GM18502 (cell line): ENCODE results near the gene C16orf74.

Experiments
- ATAC-seq: cut with Tn5 transposase; IDR thresholded peaks from one replicate; pipeline ENCODE4 v1.9.1; 2021; ENCODE audit warnings: mild to moderate bottlenecking; ENCODE audit not compliant: unreplicated experiment, poor library complexity

C16orf74 gene

GRCh38 chr16:85751698-85752501 lies 1.0 kb upstream of the C16orf74 start:
- no peak for ATAC-seq

DNA sequence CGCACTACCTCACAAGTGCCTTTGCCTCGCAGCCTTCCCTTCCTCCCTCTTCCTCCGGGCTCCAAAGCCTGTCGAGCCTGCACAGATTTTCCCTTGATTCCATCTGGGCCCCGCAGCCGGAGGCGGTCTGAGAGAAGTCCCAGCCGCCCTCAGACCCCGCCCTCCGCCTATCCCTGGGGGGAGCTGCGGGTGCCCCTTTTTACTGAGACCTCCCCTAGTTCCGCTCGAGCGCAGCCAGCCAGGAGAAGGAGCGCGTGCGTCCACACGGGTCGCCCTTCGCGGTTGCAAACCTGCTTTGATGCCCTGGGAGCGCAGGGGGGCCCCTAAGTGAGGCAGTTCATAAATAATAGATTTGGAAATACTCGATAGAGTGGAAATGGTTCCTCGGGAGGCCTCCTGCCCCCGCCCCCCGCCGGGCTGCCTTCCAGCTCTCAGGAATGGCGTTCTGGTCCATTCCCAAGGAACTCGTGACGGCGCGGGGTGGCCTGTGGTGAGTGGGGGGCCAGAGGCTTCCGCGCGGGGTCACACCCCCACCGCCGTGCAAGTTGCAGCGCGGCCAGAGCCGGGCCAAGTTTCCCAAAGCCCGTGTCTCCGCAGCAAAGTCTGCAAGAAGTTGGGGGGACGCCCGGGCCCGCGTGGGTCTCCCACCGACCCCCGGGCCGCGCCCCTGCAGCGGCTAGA lies 610 bp downstream of the C16orf74 start:
- ATAC-seq: peak; percentile 37

GRCh38 chr16:85749771-85750145 lies 1.1 kb downstream of the C16orf74 start:
- ATAC-seq: no peak

DNA sequence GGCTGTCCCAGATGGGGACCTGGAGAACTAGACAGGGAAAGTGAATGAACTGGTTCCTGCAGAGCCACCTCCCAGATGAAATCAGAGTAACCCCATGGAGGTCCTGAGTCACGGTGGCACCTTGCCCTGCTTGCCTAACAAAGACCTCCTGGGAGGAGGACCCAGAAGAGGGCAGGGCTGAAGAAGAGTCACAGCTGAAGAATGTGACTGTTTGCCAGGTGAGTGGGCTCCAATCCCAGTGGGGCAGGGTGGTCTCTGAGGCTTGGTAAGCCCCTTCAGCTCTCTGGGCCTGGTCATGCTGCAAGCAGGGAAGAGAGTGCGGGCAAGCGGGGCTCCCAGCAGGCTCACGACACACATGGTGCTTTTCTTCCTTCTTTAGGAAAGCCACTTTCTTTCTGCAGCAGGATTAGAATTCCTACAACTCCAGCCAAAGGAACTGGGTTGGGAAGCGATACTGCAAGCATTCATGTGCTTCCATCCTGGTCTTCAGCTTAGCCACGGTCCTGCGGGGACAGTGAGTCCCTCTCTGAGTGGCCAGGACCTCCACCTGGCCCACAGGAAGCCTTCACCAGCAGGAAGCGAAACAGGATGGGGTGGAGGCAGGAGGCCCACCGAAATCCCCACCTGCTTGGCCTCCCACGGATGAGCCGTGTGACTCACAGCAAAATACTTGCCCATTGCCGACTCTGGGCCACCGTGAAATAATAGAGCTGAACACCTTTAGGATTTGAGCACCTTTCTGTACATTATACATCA lies 4.3 kb downstream of the C16orf74 start:
- no peak for ATAC-seq

DNA sequence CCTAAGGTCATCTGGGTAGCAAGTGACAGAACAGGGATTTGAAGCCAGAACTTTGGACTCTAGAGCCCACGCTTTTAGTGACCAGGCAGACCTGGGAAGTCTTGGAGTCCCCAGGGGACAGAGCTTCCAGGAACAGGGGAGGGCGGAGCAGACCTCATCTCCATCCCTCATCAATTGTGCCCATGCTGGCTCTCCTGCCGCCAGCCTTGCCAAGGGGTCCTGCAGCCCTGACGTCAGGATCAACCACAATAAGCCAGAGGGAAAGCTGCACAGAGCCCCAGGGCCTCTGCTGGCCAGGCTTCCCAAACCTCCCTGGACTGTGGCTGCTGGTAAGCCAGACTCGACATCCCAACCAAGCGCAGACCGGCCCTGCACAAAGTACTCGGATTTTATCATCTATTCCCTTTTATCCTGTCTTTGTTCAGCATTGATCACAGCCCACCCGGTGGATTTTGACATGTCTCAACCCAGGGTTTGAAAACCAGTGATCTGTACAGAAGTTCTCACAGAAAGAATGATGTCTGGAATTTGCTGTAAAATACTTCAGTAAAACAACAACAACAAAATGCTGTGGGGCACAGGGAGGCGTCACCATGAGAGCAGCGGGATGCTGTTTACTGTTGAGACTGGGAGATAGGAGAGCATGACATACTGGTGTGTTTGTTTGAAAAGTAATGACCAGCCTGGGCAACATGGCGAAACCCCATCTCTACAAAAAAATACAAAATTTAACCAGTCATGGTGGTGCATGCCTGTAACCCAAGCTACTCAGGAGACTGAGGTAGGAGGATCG lies 11.8 kb downstream of the C16orf74 start:
- ATAC-seq: no peak

- no peak for ATAC-seq
Measured at GRCh38 chr16:85736921-85737320, 14.0 kb downstream of the C16orf74 start.

- ATAC-seq: no peak
Measured at GRCh38 chr16:85735946-85736345, 14.9 kb downstream of the C16orf74 start.

DNA sequence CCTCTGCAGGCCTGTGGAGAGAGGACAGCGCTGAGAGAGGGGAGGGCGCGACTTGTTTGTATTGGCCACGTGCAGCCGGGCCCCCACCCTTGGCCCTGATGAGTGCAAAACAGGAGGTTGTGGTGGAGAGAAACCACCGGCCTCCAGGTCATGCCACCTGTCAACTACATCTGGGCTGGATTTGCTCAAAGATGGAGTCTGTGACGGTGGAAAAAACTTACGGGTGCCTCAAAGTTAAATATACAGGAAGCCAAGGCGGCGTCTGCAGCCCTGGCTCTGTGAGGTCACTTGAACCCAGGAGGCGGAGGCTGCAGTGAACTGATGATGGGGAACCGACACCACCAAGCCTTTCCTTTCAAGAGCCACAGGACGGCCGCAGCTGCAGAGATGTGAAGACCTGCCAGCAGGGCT lies 15.7 kb downstream of the C16orf74 start:
- peak; percentile 81 for ATAC-seq

GRCh38 chr16:85734311-85735017 lies 16.4 kb downstream of the C16orf74 start:
- ATAC-seq: no peak

DNA sequence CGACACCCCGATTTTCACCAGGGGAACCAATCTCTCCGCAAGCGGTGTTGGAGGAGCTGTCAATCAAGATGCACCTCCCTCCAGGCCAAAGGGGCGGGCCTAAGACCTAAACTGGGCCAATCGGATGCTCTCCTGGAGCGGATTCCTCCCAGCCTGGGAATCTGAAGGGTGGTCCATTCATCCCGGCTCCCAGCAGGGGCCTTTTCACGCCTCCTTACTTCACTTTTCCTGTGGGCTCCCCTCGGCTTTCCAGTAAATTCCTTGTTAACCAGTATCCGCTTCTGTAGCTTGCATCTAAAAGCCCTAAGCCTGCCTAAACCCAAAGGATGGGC lies 17.1 kb downstream of the C16orf74 start:
- ATAC-seq: no peak

DNA sequence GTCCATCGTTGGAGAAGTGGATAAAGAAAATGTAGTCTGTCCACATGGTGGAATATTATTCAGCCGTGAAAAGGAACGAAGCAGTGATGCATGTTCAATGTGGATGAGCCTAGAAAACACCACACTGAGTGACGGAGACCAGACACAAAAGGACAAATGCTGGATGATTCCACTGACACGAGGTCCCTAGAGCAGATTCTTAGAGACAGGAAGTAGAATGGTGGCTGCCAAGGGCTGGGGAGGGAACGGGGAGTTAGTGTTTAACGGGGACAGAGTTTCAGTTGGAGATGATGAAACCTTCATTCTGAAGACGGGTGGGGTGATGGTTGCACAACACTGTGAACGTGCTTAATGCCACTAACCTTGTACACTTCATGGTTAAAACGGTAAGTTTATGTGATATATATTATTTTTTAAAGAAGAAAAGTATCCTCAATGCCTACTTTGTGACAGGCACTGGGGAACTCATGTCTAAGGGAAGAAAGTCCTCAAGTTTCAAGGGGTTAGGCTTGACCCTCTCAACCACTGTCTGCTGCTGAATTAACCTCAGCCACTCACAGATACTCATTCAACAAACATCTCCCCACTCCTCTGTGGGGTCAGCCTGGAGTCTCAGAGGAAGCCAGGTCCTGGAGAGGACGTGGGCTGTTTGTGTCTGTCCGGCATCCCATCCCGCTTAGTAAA lies 17.6 kb downstream of the C16orf74 start:
- no peak for ATAC-seq

GRCh38 chr16:85731179-85731578 lies 19.7 kb downstream of the C16orf74 start:
- no peak for ATAC-seq

DNA sequence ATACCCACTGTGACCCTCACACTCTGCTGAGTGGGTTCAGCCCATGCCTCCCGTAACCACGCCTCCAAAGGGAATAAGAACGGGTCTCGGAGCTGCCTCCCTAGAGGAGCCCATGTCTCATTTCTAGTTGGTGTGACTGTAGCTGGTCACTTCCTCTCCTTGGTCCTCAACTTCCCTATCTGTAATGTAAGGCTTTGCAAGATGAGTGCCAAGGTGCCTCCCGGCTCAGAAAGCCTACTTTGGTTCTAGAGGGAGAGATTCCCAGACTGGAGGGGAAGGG lies 20.8 kb downstream of the C16orf74 start:
- no peak for ATAC-seq

GRCh38 chr16:85729452-85730185 lies 21.3 kb downstream of the C16orf74 start:
- ATAC-seq: no peak

DNA sequence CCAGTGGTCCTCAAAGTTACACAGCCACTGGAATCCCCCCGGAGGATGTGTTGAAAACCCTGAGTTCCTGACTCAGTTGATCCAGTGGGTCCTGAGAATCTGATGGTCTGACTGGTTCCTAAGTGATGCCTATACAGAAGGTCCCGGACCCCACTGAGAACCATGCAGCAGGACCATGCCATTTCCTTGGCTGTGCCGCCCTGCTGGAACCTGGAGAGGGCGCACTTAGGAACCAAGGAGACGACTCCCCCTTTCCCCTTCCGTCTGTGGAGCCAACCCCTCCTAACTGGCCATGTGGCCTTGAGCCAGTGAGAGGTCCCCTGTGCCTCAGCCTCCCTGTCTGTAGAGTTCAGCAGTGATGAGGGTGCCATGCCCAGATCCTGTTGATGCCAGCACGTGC lies 22.0 kb downstream of the C16orf74 start:
- ATAC-seq: no peak

DNA sequence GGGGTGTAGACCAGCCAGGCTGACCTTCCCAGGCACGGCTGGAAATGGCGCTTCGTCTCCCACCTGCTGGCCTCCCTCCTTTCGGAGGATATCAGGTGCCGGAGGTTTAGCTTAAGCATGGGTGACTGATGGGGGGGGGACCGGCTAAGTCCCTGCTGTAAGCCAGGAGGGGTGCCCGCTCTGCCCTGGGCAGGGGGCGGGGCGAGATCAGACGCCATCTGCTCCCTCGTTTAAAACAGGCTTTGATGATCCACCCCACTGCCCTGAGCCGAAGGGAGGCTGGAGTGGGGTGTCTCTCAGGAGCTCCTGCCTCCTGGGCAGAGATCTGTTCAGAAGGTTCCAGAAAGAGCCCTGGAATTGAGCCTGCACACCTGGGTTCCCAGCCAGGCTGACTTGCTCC lies 26.0 kb downstream of the C16orf74 start:
- ATAC-seq: no peak

DNA sequence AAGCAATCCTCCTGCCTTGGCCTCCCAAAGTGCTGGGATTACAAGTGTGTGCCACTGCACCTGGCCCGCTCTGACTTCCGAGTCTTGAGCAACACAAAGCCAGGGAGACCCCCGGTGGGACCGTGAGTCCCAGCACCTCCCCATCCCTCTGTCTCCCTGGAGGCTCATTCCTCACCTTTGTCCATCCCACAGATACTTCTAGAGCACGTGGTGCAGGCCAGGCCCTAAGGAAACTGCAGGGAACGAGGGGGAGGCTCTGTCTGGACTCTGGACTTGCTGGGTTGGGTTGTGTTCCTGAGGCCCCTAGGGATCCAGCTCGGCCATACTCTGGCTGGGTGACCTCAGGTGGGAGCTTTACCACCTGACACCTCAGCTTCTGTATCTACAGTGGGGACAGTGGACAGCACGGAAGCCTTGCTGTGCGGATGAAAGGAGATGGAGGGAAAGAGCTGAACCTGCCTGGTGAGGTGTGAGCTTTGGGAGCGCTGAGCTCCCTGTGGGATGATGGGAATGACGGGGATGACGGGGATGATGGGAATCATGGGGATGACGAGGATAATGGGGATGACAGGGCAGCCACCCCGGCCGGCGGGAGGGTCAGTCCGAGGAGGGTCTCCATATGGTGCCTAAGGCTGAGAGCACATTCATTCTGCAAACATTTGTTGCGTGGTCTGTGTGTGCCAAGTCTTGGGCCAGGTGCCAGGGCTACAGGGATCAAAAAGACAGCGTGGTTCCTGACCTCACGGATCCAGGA lies 26.6 kb downstream of the C16orf74 start:
- no peak for ATAC-seq
